HepG2 (cell line): ENCODE data around the gene GLI3. TPM values are rescaled to one million over a fixed set of nuclear protein-coding genes. Genes with fewer than 3 reads are reported as not detected.

ENCODE experiments used
- ATAC-seq: fragments of 200-7000 bp; cut with Tn5 transposase; 3 replicates; pipeline ENCODE4 v1.9.1; 2020; ENCODE audit warnings: mild to moderate bottlenecking, moderate library complexity
- BruUV-seq: library from RNA; stranded (reverse); fragments of 400-500 nt; replicated peaks from 2 replicates; lab custom pipeline; 2021; lab: Mats Ljungman, UMichigan
- CTCF ChIA-PET: fragments of 300-600 bp; formaldehyde crosslinking; extraction: SDS; loops from one replicate; lab custom pipeline; 2021; ENCODE audit warnings: low total read pairs, inconsistent platforms, low intra/inter-chr PET ratio; lab: Yijun Ruan, JAX
- POLR2A ChIA-PET: fragments of 350-600 bp; sonication (Branson Sonifier 250); formaldehyde crosslinking; loops from one replicate; lab custom pipeline; 2020; ENCODE audit warnings: antibody characterized with exemption, inconsistent platforms; lab: Yijun Ruan, JAX
- DNase-seq: peaks from one replicate; pipeline ENCODE4 v3.0.0-alpha.2; 2015; ENCODE audit warnings: low spot score
- FAIRE-seq: peaks from 3 replicates; lab custom pipeline; 2011; peaks lifted over from hg19 to GRCh38; lab: Jason Lieb, UNC
- H2AFZ ChIP-seq: one replicate; pipeline ENCODE4 v1.6.1; 2011; ENCODE audit warnings: low read length, inconsistent platforms
- H3K27ac ChIP-seq: fragments of 300-600 bp; 3 replicates; pipeline ENCODE4 v1.8.0; 2011; ENCODE audit warnings: mixed run types, mild to moderate bottlenecking, mixed read lengths, low read length, inconsistent platforms; ENCODE audit not compliant: insufficient read depth; ENCODE audit errors: extremely low read length
- H3K27me3 ChIP-seq, 2 experiments: fragments of 200-600 bp in 1 of 2; 2 replicates in 1 of 2; 3 replicates in 1 of 2; pipeline versions ENCODE4 v1.6.0 to v1.8.0; 2011; ENCODE audit warnings: low read length in 2 of 2, mild to moderate bottlenecking in 2 of 2, moderate library complexity in 2 of 2, inconsistent platforms in 1 of 2; ENCODE audit not compliant: insufficient read depth in 2 of 2, control insufficient read depth in 1 of 2
- H3K36me3 ChIP-seq, 2 experiments: fragments of 200-600 bp in 1 of 2; replicated peaks in 1 of 2; 2 replicates in 1 of 2; 3 replicates in 1 of 2; pipeline versions ENCODE4 v1.5.1 to v1.8.0; 2011; ENCODE audit warnings: low read length in 2 of 2, inconsistent platforms in 1 of 2; ENCODE audit not compliant: insufficient read depth in 2 of 2, control insufficient read depth in 1 of 2
- H3K4me1 ChIP-seq: 2 replicates; pipeline ENCODE4 v1.5.1; 2012; ENCODE audit warnings: low read length, inconsistent platforms; ENCODE audit not compliant: insufficient read depth
- H3K4me2 ChIP-seq: 2 replicates; pipeline ENCODE4 v1.6.0; 2011; ENCODE audit warnings: low read depth, low read length, inconsistent platforms
- H3K4me3 ChIP-seq, 3 experiments: fragments of 200-600 bp in 1 of 3; sonication (generic), shearing (Covaris generic) in 1 of 3; replicated peaks in 1 of 3; 2 replicates each; pipeline ENCODE4 v1.5.1; 2011 to 2016; ENCODE audit warnings: low read length in 3 of 3, inconsistent platforms in 2 of 3, low read depth in 2 of 3, mild to moderate bottlenecking in 2 of 3, control low read depth in 1 of 3, mixed read lengths in 1 of 3; ENCODE audit not compliant: insufficient read depth in 1 of 3
- H3K79me2 ChIP-seq: one replicate; pipeline ENCODE4 v1.6.1; 2011; ENCODE audit warnings: low read length, inconsistent platforms; ENCODE audit not compliant: insufficient read depth
- H3K9ac ChIP-seq: 2 replicates; pipeline ENCODE4 v1.6.0; 2011; ENCODE audit warnings: mild to moderate bottlenecking, low read depth, low read length, inconsistent platforms; ENCODE audit not compliant: insufficient read depth
- H3K9me3 ChIP-seq: 2 replicates; pipeline ENCODE4 v1.5.1; 2012; ENCODE audit warnings: mild to moderate bottlenecking, low read length
- H4K20me1 ChIP-seq: 2 replicates; pipeline ENCODE4 v1.6.0; 2011; ENCODE audit warnings: inconsistent platforms, mild to moderate bottlenecking, low read length, moderate library complexity; ENCODE audit not compliant: insufficient read depth
- ZNF383 ChIP-seq: sonication (generic); formaldehyde crosslinking; IDR thresholded peaks from 2 replicates; pipeline ENCODE4 v1.4.0; 2020; ENCODE audit warnings: missing genetic modification reagents, mild to moderate bottlenecking, borderline replicate concordance
- ZNF468 ChIP-seq: sonication (generic); formaldehyde crosslinking; IDR thresholded peaks from 2 replicates; pipeline ENCODE4 v1.8.0; 2022; ENCODE audit warnings: mild to moderate bottlenecking, moderate library complexity, missing genetic modification reagents
- ZNF7 ChIP-seq: IDR thresholded peaks from 2 replicates; pipeline ENCODE4 v1.6.1; 2016; ENCODE audit warnings: missing biosample characterization, missing genetic modification reagents
- ZNF776 ChIP-seq: sonication (generic); formaldehyde crosslinking; IDR thresholded peaks from 2 replicates; pipeline ENCODE4 v1.4.0; 2020; ENCODE audit warnings: mild to moderate bottlenecking, missing genetic modification reagents
- WGBS: methylation state at CpG from one replicate; pipeline ENCODE4 v1.1.6; 2017; ENCODE audit warnings: low lambda C conversion rate; 5-methylcytosine and 5-hydroxymethylcytosine counted together
- in situ Hi-C: cut with HindIII; loops from 2 replicates; pipeline ENCODE4 v1.10.0; 2017; ENCODE audit warnings: low pct_unique_long_range_greater_than_20kb; ENCODE audit not compliant: extremely low pct_ligation_motif_present
- intact Hi-C: fragments of 100-400 bp; cut with micrococcal nuclease; formaldehyde crosslinking; loops from one replicate; pipeline ENCODE4 v1.10.0; 2022; ENCODE audit not compliant: unreplicated experiment
- polyA plus RNA-seq, 8 experiments: library from polyadenylated mRNA; depleted of rRNA in 3 of 8; stranded (reverse) in 7 of 8; unstranded in 1 of 8; fragments of >200 nt; fragmentation: Illumina TruSeq in 4 of 8; extraction: Trizol in 4 of 8; gene quantifications; 2 replicates each; pipeline versions ENCODE4 v1.2.1 to v1.2.3, GENCODE V29; 2011 to 2016; ENCODE audit warnings: low read depth in 4 of 8, missing spikeins in 1 of 8, mixed read lengths in 1 of 8; ENCODE audit not compliant: insufficient read depth in 1 of 8
- total RNA-seq, 5 experiments: library from RNA; depleted of rRNA; stranded (reverse); fragments of >200 nt; fragmentation: Illumina TruSeq; extraction: Trizol; gene quantifications; 2 replicates each; pipeline ENCODE4 v1.2.3, GENCODE V29; 2016; ENCODE audit warnings: low read depth in 1 of 5
- TF ChIP-seq, protein P1 (sequence below): sonication (generic); formaldehyde crosslinking; IDR thresholded peaks from 2 replicates; pipeline ENCODE4 v1.9.0; 2022; ENCODE audit warnings: low read depth, missing genetic modification reagents
- TF ChIP-seq, protein P2 (sequence below): sonication (generic); formaldehyde crosslinking; IDR thresholded peaks from 2 replicates; pipeline ENCODE4 v1.4.0; 2020; ENCODE audit warnings: mild to moderate bottlenecking, low read depth, missing genetic modification reagents
- TF ChIP-seq, protein P3 (sequence below): sonication (generic); formaldehyde crosslinking; IDR thresholded peaks from 2 replicates; pipeline ENCODE4 v1.5.0; 2020; ENCODE audit warnings: mild to moderate bottlenecking, low read depth, missing genetic modification reagents, borderline replicate concordance

GLI3 gene
- total and polyA plus RNA-seq, 2 of the 13 experiments (the other 11 are each of a cell fraction or from before 2014, with no cell fraction given), result not detected

DNA sequence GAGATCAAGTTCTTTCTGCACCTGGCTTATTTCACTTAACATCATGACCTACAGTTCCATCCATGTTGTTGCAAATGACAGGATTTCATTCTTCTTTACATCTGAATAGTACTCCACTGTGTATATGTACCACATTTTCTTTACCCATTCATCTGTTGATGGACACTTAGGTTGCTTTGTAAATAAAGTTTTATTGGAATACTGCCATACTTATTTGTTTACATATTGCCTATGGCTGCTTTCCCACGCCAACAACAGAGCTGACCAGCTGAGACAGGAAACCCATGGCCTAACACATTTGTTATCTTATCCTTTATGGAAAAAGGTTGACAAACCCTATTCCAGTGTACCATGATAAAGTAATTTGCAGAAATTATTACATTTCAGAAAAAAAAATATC is 153.7 kb downstream of the GLI3 start:
- no TSS peak for BruUV-seq
- ATAC-seq (no peak), DNase-seq (no peak), FAIRE-seq (no peak)
- TF ChIP-seq ZNF7 (CRISPR knock-in tag) (no peak), ZNF468 (CRISPR knock-in tag) (no peak), ZNF383 (CRISPR knock-in tag) (no peak), ZNF776 (CRISPR knock-in tag) (no peak)
- TF ChIP-seq, protein P1, sequence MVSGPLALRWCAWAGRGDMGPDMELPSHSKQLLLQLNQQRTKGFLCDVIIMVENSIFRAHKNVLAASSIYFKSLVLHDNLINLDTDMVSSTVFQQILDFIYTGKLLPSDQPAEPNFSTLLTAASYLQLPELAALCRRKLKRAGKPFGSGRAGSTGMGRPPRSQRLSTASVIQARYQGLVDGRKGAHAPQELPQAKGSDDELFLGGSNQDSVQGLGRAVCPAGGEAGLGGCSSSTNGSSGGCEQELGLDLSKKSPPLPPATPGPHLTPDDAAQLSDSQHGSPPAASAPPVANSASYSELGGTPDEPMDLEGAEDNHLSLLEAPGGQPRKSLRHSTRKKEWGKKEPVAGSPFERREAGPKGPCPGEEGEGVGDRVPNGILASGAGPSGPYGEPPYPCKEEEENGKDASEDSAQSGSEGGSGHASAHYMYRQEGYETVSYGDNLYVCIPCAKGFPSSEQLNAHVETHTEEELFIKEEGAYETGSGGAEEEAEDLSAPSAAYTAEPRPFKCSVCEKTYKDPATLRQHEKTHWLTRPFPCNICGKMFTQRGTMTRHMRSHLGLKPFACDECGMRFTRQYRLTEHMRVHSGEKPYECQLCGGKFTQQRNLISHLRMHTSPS (CRISPR knock-in tag), result no peak
- TF ChIP-seq, protein P2, sequence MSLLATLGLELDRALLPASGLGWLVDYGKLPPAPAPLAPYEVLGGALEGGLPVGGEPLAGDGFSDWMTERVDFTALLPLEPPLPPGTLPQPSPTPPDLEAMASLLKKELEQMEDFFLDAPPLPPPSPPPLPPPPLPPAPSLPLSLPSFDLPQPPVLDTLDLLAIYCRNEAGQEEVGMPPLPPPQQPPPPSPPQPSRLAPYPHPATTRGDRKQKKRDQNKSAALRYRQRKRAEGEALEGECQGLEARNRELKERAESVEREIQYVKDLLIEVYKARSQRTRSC, result no peak
- TF ChIP-seq, protein P3, sequence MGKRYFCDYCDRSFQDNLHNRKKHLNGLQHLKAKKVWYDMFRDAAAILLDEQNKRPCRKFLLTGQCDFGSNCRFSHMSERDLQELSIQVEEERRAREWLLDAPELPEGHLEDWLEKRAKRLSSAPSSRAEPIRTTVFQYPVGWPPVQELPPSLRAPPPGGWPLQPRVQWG, result no peak
- Histone ChIP-seq H3K27me3 (peaks cover 4 to 11% of the 10 kb centered on the region in 2 experiments; a peak in 2 of 5 replicates), H3K4me2 (no peak overlapping the region), H2AFZ (no peak overlapping the region), H3K9ac (no peak overlapping the region), H3K79me2 (no peaks in the 10 kb centered on the region), H3K36me3 (no peaks in the 10 kb centered on the region), H3K4me1 (no peaks in the 10 kb centered on the region), H3K27ac (no peak overlapping the region), H4K20me1 (no peaks in the 10 kb centered on the region), H3K9me3 (no peaks in the 10 kb centered on the region), H3K4me3 (no peak overlapping the region)
- CTCF ChIA-PET, result no interaction called here
- in situ Hi-C loops, result no loop called here
- 4% methylated on average over 1 of the region's 1 CpG for WGBS
- intact Hi-C loops, result no loop called here
- POLR2A ChIA-PET, result no interaction called here
